GM12878 (cell line): ENCODE data around the gene SCUBE2. TPM values are rescaled to one million over a fixed set of nuclear protein-coding genes. Genes with fewer than 3 reads are reported as not detected.

Source experiments
- ATAC-seq: fragments of 200-7000 bp; cut with Tn5 transposase; 3 replicates; pipeline ENCODE4 v1.9.1; 2020; ENCODE audit warnings: mild to moderate bottlenecking, moderate library complexity
- BruUV-seq: library from RNA; stranded (reverse); fragments of 400-500 nt; replicated peaks from 2 replicates; lab custom pipeline; 2021; lab: Mats Ljungman, UMichigan
- CTCF ChIA-PET: fragments of 300-600 bp; sonication (Branson Sonifier 250); formaldehyde crosslinking; extraction: SDS; loops from one replicate; lab custom pipeline; 2021; ENCODE audit warnings: inconsistent platforms; lab: Yijun Ruan, JAX
- POLR2A ChIA-PET: fragments of 350-600 bp; formaldehyde crosslinking; extraction: SDS; loops from one replicate; lab custom pipeline; 2021; ENCODE audit warnings: inconsistent platforms; lab: Charles Lee
- RAD21 ChIA-PET: fragments of 300-600 bp; sonication (Branson Sonifier 250); formaldehyde crosslinking; loops from one replicate; lab custom pipeline; 2023; ENCODE audit warnings: antibody characterized with exemption; ENCODE audit not compliant: unreplicated experiment; lab: Charles Lee
- SMC1A ChIA-PET: fragments of 300-600 bp; sonication (Branson Sonifier 250); formaldehyde crosslinking; loops from one replicate; lab custom pipeline; 2023; ENCODE audit not compliant: unreplicated experiment, uncharacterized antibody; lab: Charles Lee
- DNase-seq: peaks from one replicate; pipeline ENCODE4 v3.0.0-alpha.2; 2011; ENCODE audit warnings: low read depth, low spot score
- FAIRE-seq: peaks from 3 replicates; lab custom pipeline; 2011; peaks lifted over from hg19 to GRCh38; lab: Jason Lieb, UNC
- H2AFZ ChIP-seq: 2 replicates; pipeline ENCODE4 v1.6.0; 2011; ENCODE audit warnings: low read depth, low read length, control low read depth; ENCODE audit not compliant: control insufficient read depth
- H3K27ac ChIP-seq: 2 replicates; pipeline ENCODE4 v1.5.1; 2011; ENCODE audit warnings: control low read depth; ENCODE audit not compliant: control insufficient read depth, insufficient read depth
- H3K27me3 ChIP-seq, 2 experiments: replicated peaks in 1 of 2; 2 replicates each; pipeline versions ENCODE4 v1.6.0 to v1.6.1; 2011; ENCODE audit warnings: low read length in 1 of 2; ENCODE audit not compliant: control insufficient read depth in 2 of 2, insufficient read depth in 2 of 2
- H3K36me3 ChIP-seq, 2 experiments: 2 replicates each; pipeline ENCODE4 v1.5.1; 2011; ENCODE audit warnings: low read length in 1 of 2; ENCODE audit not compliant: control insufficient read depth in 2 of 2, insufficient read depth in 2 of 2
- H3K4me1 ChIP-seq: 2 replicates; pipeline ENCODE4 v1.6.1; 2011; ENCODE audit warnings: mild to moderate bottlenecking, low read length, moderate library complexity, mixed read lengths; ENCODE audit not compliant: control insufficient read depth, insufficient read depth
- H3K4me2 ChIP-seq: 2 replicates; pipeline ENCODE4 v1.6.0; 2011; ENCODE audit warnings: control low read depth; ENCODE audit not compliant: control insufficient read depth, insufficient read depth
- H3K4me3 ChIP-seq: fragments of 200-600 bp; sonication (generic); 2 replicates; pipeline ENCODE4 v1.5.1; 2016
- H3K79me2 ChIP-seq: 2 replicates; pipeline ENCODE4 v1.6.0; 2011; ENCODE audit warnings: low read length; ENCODE audit not compliant: control insufficient read depth, insufficient read depth
- H3K9ac ChIP-seq: 2 replicates; pipeline ENCODE4 v1.8.0; 2011; ENCODE audit warnings: low read length, control low read depth, mixed read lengths; ENCODE audit not compliant: control insufficient read depth, insufficient read depth
- H3K9me3 ChIP-seq: replicated peaks from 3 replicates; pipeline ENCODE4 v1.5.1; 2011; ENCODE audit warnings: mild to moderate bottlenecking, low read length; ENCODE audit not compliant: control insufficient read depth, insufficient read depth
- H4K20me1 ChIP-seq: 2 replicates; pipeline ENCODE4 v1.6.0; 2011; ENCODE audit not compliant: control insufficient read depth, insufficient read depth
- CTCF ChIP-seq, 3 experiments: IDR thresholded peaks in 2 of 3; conservative IDR thresholded peaks in 1 of 3; 2 replicates each; pipeline ENCODE4 v1.5.1; 2011; ENCODE audit warnings: low read depth in 3 of 3, low read length in 3 of 3, mild to moderate bottlenecking in 3 of 3, control low read depth in 2 of 3, moderate library complexity in 2 of 3, inconsistent platforms in 1 of 3, mixed read lengths in 1 of 3; ENCODE audit not compliant: control insufficient read depth in 2 of 3, insufficient read depth in 1 of 3; ENCODE audit errors: extremely low read depth in 1 of 3
- PRDM15 ChIP-seq: fragments of 450-650 bp; formaldehyde crosslinking; IDR thresholded peaks from 2 replicates; pipeline ENCODE4 v1.4.0; 2020; ENCODE audit warnings: mild to moderate bottlenecking, moderate library complexity
- RAD21 ChIP-seq: IDR thresholded peaks from 2 replicates; pipeline ENCODE4 v1.6.1; 2011; ENCODE audit warnings: mild to moderate bottlenecking, low read depth, low read length, moderate library complexity; ENCODE audit not compliant: insufficient read depth
- SPI1 ChIP-seq: IDR thresholded peaks from 2 replicates; pipeline ENCODE4 v1.6.1; 2011; ENCODE audit warnings: low read depth, mild to moderate bottlenecking, low read length, moderate library complexity, borderline replicate concordance; ENCODE audit not compliant: insufficient read depth
- WRNIP1 ChIP-seq: IDR thresholded peaks from 2 replicates; pipeline ENCODE4 v1.6.1; 2011; ENCODE audit warnings: low read depth, low read length, improper control_type of control experiment, borderline replicate concordance
- WGBS: methylation state at CpG from one replicate; pipeline ENCODE4 v1.1.6; 2016; ENCODE audit warnings: low lambda C conversion rate; ENCODE audit not compliant: insufficient replicate concordance, insufficient coverage; ENCODE audit errors: missing lambda C conversion rate; 5-methylcytosine and 5-hydroxymethylcytosine counted together
- in situ Hi-C: fragments of 300-500 bp; cut with MboI; formaldehyde crosslinking; loops from 9 replicates; pipeline ENCODE4 v1.14.3; 2018; ENCODE audit warnings: mixed read lengths
- intact Hi-C: fragments of 100-400 bp; cut with micrococcal nuclease; formaldehyde crosslinking; loops from one replicate; pipeline ENCODE4 v1.14.2; 2022; ENCODE audit not compliant: unreplicated experiment
- polyA plus RNA-seq, 11 experiments: library from polyadenylated mRNA; depleted of rRNA in 4 of 11; unstranded in 6 of 11; stranded (reverse) in 5 of 11; fragments of >200 nt; fragmentation: Nextera tagmentation in 4 of 11; fragmentation: Illumina TruSeq in 1 of 11; extraction: Ambion mirVana in 4 of 11; extraction: Trizol in 1 of 11; gene quantifications; 1 replicate in 1 of 11; 2 replicates in 10 of 11; pipeline versions ENCODE4 v1.2.1 to v1.2.3, GENCODE V29; 2011 to 2016; ENCODE audit warnings: inconsistent platforms in 2 of 11, missing spikeins in 2 of 11, low read depth in 1 of 11
- total RNA-seq, 4 experiments: library from RNA; depleted of rRNA in 3 of 4; stranded (reverse); fragments of >200 nt in 3 of 4; fragmentation: Illumina TruSeq in 1 of 4; extraction: Trizol in 1 of 4; gene quantifications; 2 replicates each; pipeline versions ENCODE4 v1.2.1 to v1.2.3, GENCODE V29; 2013 to 2021

The SCUBE2 gene
- total and polyA plus RNA-seq, 10 of the 15 experiments (the other 5 are each of a cell fraction or from before 2014, with no cell fraction given), result 0.12 to 0.56 (median 0.31) TPM; not detected in 2

GRCh38 chr11:9130297-9130696 lies 38.9 kb upstream of the SCUBE2 start:
- no peaks in the 10 kb centered on the region; a peak in 1 of 4 replicates for H3K36me3 ChIP-seq
- WGBS, result 100% methylated on average over 1 of the region's 1 CpG
- H3K27me3 ChIP-seq, result no peaks in the 10 kb centered on the region
- no peaks in the 10 kb centered on the region for H3K79me2 ChIP-seq
- H3K4me2 ChIP-seq, result no peak overlapping the region
- no peak overlapping the region for H2AFZ ChIP-seq
- in situ Hi-C loops (no loop called here), intact Hi-C loops (loop anchor here (5.0 kb wide), 1 partner anchor 33 kb away; no protein-coding TSS in a partner anchor)
- no TSS peak for BruUV-seq
- ATAC-seq, result peak; percentile 72
- ChIA-PET CTCF (interaction anchor here (0.6 to 15.8 kb wide), 13 partner anchors 8 to 216 kb away, joined by 3 to 323 read pairs (median 4); no protein-coding TSS in a partner anchor), POLR2A (interaction anchor here (0.9 kb wide), 1 partner anchor 166 kb away, joined by 4 read pairs; no protein-coding TSS in a partner anchor), SMC1A (interaction anchor here (0.6 to 3.0 kb wide), 15 partner anchors 10 to 1374 kb away, joined by 3 to 16 read pairs (median 6); no protein-coding TSS in a partner anchor), RAD21 (interaction anchor here (0.7 to 1.5 kb wide), 8 partner anchors 12 to 471 kb away, joined by 3 to 7 read pairs (median 3); no protein-coding TSS in a partner anchor)
- H3K4me1 ChIP-seq, result no peaks in the 10 kb centered on the region
- no peak for FAIRE-seq
- no peak overlapping the region for H3K9ac ChIP-seq
- DNase-seq, result no peak
- no peaks in the 10 kb centered on the region for H3K9me3 ChIP-seq
- no peak overlapping the region for H3K27ac ChIP-seq
- TF ChIP-seq CTCF (IDR thresholded peaks at IDR 0.05 in 2 of 3, conservative IDR thresholded peaks at IDR 0.05 in 1 of 3; ENCODE audit: control insufficient read depth in 2 of 3, extremely low read depth in 1 of 3, insufficient read depth in 1 of 3, low read depth in 3 of 3, low read length in 3 of 3) (peak in 2 of 3 experiments; percentile 15 to 16; a peak in 2 of 6 replicates), SPI1 (peak; percentile 87), WRNIP1 (no peak), RAD21 (no peak), PRDM15 (CRISPR knock-in tag) (no peak)
- TF ChIP-seq, all 136 proteins: peak for 2
- H4K20me1 ChIP-seq, result no peaks in the 10 kb centered on the region
- no peak overlapping the region for H3K4me3 ChIP-seq
